Mesenchymal stem cell (in vitro differentiated cells and primary cell): Measurements from ENCODE around the gene BMAL2. TPM values are rescaled to one million over a fixed set of nuclear protein-coding genes. Genes with fewer than 3 reads are reported as not detected.

Source experiments
- DNase-seq: peaks from one replicate; pipeline ENCODE4 v3.0.0-alpha.2; 2013
- H2AFZ ChIP-seq: one replicate; pipeline ENCODE4 v1.6.1; 2013; ENCODE audit warnings: low read depth, mild to moderate bottlenecking, control low read depth, inconsistent platforms, low read length, moderate library complexity
- H2AK5ac ChIP-seq: 2 replicates; pipeline ENCODE4 v1.6.1; 2013; ENCODE audit warnings: low read length, moderate library complexity, mild to moderate bottlenecking, inconsistent platforms; ENCODE audit not compliant: severe bottlenecking
- H2BK120ac ChIP-seq: one replicate; pipeline ENCODE4 v1.6.1; 2013; ENCODE audit warnings: low read depth, mild to moderate bottlenecking, inconsistent platforms, low read length, moderate library complexity
- H2BK12ac ChIP-seq, 2 experiments: one replicate each; pipeline ENCODE4 v1.6.1; 2013; ENCODE audit warnings: inconsistent platforms in 2 of 2, low read length in 2 of 2, mild to moderate bottlenecking in 2 of 2, moderate library complexity in 2 of 2, control low read depth in 1 of 2
- H2BK15ac ChIP-seq: one replicate; pipeline ENCODE4 v1.6.1; 2013; ENCODE audit warnings: mild to moderate bottlenecking, low read depth, inconsistent platforms; ENCODE audit not compliant: poor library complexity, severe bottlenecking
- H2BK5ac ChIP-seq: 2 replicates; pipeline ENCODE4 v1.6.1; 2013; ENCODE audit warnings: low read depth, mild to moderate bottlenecking, low read length, control low read depth, inconsistent platforms; ENCODE audit not compliant: poor library complexity, severe bottlenecking
- H3K14ac ChIP-seq, 2 experiments: one replicate each; pipeline ENCODE4 v1.6.1; 2013; ENCODE audit warnings: inconsistent platforms in 2 of 2, low read length in 2 of 2, control low read depth in 1 of 2, mild to moderate bottlenecking in 1 of 2, moderate library complexity in 1 of 2
- H3K18ac ChIP-seq, 2 experiments: one replicate each; pipeline ENCODE4 v1.6.1; 2013; ENCODE audit warnings: inconsistent platforms in 2 of 2, low read length in 2 of 2, control low read depth in 1 of 2, low read depth in 1 of 2, mild to moderate bottlenecking in 1 of 2
- H3K23ac ChIP-seq, 2 experiments: one replicate each; pipeline ENCODE4 v1.6.1; 2013; ENCODE audit warnings: inconsistent platforms in 2 of 2, low read length in 2 of 2, mild to moderate bottlenecking in 2 of 2, moderate library complexity in 2 of 2, control low read depth in 1 of 2
- H3K27ac ChIP-seq: 2 replicates; pipeline ENCODE4 v1.5.1; 2013; ENCODE audit warnings: mild to moderate bottlenecking, moderate library complexity, low read length, control low read depth, inconsistent platforms; ENCODE audit not compliant: poor library complexity, severe bottlenecking
- H3K27me3 ChIP-seq, 2 experiments: 2 replicates each; pipeline versions ENCODE4 v1.6.1 to v1.7.0; 2013; ENCODE audit warnings: low read length in 2 of 2, mild to moderate bottlenecking in 2 of 2, moderate library complexity in 2 of 2, control low read depth in 1 of 2, inconsistent platforms in 1 of 2; ENCODE audit not compliant: control insufficient read depth in 1 of 2, insufficient read depth in 1 of 2
- H3K36me3 ChIP-seq, 2 experiments: 2 replicates each; pipeline versions ENCODE4 v1.6.1 to v1.7.0; 2013; ENCODE audit warnings: low read length in 2 of 2, control low read depth in 1 of 2, inconsistent platforms in 1 of 2, low read depth in 1 of 2, mild to moderate bottlenecking in 1 of 2; ENCODE audit not compliant: insufficient read depth in 2 of 2, control insufficient read depth in 1 of 2
- H3K4ac ChIP-seq, 2 experiments: one replicate each; pipeline ENCODE4 v1.6.1; 2013; ENCODE audit warnings: inconsistent platforms in 2 of 2, low read length in 2 of 2, mild to moderate bottlenecking in 2 of 2, moderate library complexity in 2 of 2, control low read depth in 1 of 2, low read depth in 1 of 2
- H3K4me1 ChIP-seq: 2 replicates; pipeline ENCODE4 v1.6.1; 2013; ENCODE audit warnings: low read depth, low read length, control low read depth; ENCODE audit not compliant: control insufficient read depth, insufficient read depth
- H3K4me2 ChIP-seq: 2 replicates; pipeline ENCODE4 v1.6.1; 2013; ENCODE audit warnings: low read length, mild to moderate bottlenecking, inconsistent platforms; ENCODE audit not compliant: poor library complexity, severe bottlenecking
- H3K4me3 ChIP-seq, 2 experiments: 2 replicates each; pipeline versions ENCODE4 v1.5.1 to v1.7.0; 2013; ENCODE audit warnings: low read length in 2 of 2, mild to moderate bottlenecking in 2 of 2, control low read depth in 1 of 2, low read depth in 1 of 2; ENCODE audit not compliant: insufficient read depth in 1 of 2
- H3K79me1 ChIP-seq: replicated peaks from 2 replicates; pipeline ENCODE4 v1.6.1; 2013; ENCODE audit warnings: mild to moderate bottlenecking, control low read depth, low read length, inconsistent platforms; ENCODE audit not compliant: poor library complexity, severe bottlenecking
- H3K9ac ChIP-seq: 2 replicates; pipeline ENCODE4 v1.7.0; 2013; ENCODE audit warnings: mild to moderate bottlenecking, low read length, moderate library complexity
- H3K9me3 ChIP-seq: 2 replicates; pipeline ENCODE4 v1.7.0; 2013; ENCODE audit warnings: mild to moderate bottlenecking, low read length; ENCODE audit not compliant: control insufficient read depth
- H4K8ac ChIP-seq: one replicate; pipeline ENCODE4 v1.6.1; 2013; ENCODE audit warnings: inconsistent platforms, mild to moderate bottlenecking, low read length, moderate library complexity
- H4K91ac ChIP-seq: one replicate; pipeline ENCODE4 v1.6.1; 2013; ENCODE audit warnings: mild to moderate bottlenecking, low read length, inconsistent platforms
- WGBS: methylation state at CpG from one replicate; pipeline ENCODE4 v1.1.7; 2013; ENCODE audit warnings: mixed read lengths; 5-methylcytosine and 5-hydroxymethylcytosine counted together
- polyA plus RNA-seq, 2 experiments: library from polyadenylated mRNA; stranded (reverse); fragments of 200-250 nt; gene quantifications; one replicate each; pipeline ENCODE4 v1.2.3, GENCODE V29; 2013

Gene BMAL2, protein sequence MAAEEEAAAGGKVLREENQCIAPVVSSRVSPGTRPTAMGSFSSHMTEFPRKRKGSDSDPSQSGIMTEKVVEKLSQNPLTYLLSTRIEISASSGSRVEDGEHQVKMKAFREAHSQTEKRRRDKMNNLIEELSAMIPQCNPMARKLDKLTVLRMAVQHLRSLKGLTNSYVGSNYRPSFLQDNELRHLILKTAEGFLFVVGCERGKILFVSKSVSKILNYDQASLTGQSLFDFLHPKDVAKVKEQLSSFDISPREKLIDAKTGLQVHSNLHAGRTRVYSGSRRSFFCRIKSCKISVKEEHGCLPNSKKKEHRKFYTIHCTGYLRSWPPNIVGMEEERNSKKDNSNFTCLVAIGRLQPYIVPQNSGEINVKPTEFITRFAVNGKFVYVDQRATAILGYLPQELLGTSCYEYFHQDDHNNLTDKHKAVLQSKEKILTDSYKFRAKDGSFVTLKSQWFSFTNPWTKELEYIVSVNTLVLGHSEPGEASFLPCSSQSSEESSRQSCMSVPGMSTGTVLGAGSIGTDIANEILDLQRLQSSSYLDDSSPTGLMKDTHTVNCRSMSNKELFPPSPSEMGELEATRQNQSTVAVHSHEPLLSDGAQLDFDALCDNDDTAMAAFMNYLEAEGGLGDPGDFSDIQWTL
- polyA plus RNA-seq (2013, experiment 1 of 2), result 4.1 TPM
- 4.6 TPM for polyA plus RNA-seq (2013, experiment 2 of 2)

DNA sequence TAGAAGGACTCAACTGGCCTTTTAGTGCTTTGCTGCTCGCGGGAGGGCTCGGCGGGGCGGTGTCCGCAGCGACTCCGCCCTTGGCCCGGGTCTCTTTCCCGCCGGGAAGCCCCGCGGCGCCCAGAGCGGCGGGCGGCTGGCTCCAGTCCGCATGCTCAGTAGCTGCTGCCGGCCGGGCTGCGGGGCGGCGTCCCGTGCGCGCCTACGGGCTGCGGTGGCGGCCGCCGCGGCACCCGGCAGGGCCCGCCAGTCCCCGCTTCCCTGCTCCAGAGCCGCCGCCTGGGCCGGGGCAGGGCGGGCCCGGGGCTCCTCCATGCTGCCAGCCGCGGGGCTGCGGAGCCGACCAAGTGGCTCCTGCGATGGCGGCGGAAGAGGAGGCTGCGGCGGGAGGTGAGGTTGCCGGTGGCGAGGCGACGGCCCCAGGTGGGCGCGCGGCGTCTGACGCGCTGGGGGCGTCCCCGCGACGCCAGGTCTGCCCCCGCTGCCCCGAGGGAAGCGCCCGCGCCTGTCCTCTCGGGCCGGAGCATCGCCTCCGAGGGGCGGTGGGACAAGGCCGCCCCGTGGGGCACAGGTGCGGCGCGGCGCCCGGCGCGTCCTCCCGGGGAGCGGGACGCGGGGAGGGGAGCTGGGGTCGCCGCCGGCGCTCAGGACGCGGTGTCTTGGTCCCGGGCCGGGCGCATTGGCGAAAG, at the start of gene BMAL2:
BMAL2 (plus strand) TSS at position 123 of the 689 bp plus-strand sequence; CDS start at position 360, 237 bp downstream.
- Histone ChIP-seq H4K91ac (peak within 1 kb of the TSS; percentile 62), H4K8ac (peak within 1 kb of the TSS; percentile 84), H3K18ac (peak within 1 kb of the TSS; percentile 71 to 87), H3K4me1 (peaks cover 14% of the 10 kb centered on the region), H2BK5ac (no peak within 1 kb of the TSS), H2BK12ac (peak within 1 kb of the TSS; percentile 59 to 80), H3K9me3 (no peaks in the 10 kb centered on the region), H3K4ac (peak within 1 kb of the TSS in 1 of 2 experiments; percentile 67), H3K4me3 (peak within 1 kb of the TSS; percentile 81 to 84), H2BK15ac (peak within 1 kb of the TSS; percentile 79), H3K79me1 (peaks cover 3% of the 10 kb centered on the region), H3K23ac (peak within 1 kb of the TSS; percentile 51 to 63), H3K27ac (no peak within 1 kb of the TSS), H2AK5ac (no peak within 1 kb of the TSS), H3K14ac (peak within 1 kb of the TSS in 1 of 2 experiments; percentile 89), H3K9ac (peak within 1 kb of the TSS; percentile 76), H3K27me3 (no peaks in the 10 kb centered on the region), H3K4me2 (peak within 1 kb of the TSS; percentile 96), H3K36me3 (peaks cover 0 to under 1% of the 10 kb centered on the region in 2 experiments), H2AFZ (peak within 1 kb of the TSS; percentile 82), H2BK120ac (peak within 1 kb of the TSS; percentile 42)
- DNase-seq, result peak; percentile 54
- under 1% methylated on average over 78 of the region's 96 CpGs for WGBS

DNA sequence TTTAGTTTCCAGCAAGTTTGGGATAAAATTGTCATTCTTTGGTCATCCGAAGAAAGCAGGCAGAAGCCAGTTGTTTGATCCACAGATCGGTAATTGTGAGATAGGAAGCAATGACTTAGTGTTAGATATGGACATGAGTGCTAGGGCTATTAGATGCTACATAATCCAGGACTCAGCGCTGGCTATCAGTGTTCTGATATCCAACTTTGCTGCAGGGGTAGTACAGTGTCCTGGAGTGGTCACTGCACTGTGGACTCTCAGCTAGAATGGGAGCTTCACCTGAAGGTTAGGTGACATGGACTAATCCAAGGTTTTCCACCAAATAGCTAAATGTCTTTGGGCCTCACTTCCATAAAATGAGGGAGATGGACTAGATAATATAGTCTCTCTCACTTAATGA, 48.6 kb upstream of the BMAL2 start:
- H3K27ac ChIP-seq, result no peak overlapping the region
- H3K9me3 ChIP-seq, result no peaks in the 10 kb centered on the region
- H3K18ac ChIP-seq, result peak overlapping the region in 1 of 2 experiments; percentile 33
- peaks cover 10% of the 10 kb centered on the region for H3K79me1 ChIP-seq
- peak overlapping the region in 1 of 2 experiments; percentile 11 for H3K14ac ChIP-seq
- peaks cover 0 to 4% of the 10 kb centered on the region in 2 experiments for H3K36me3 ChIP-seq
- H3K9ac ChIP-seq, result no peak overlapping the region
- H2BK12ac ChIP-seq, result peak overlapping the region; percentile 79 to 84
- H3K4me2 ChIP-seq, result no peak overlapping the region
- 96% methylated on average over 3 of the region's 3 CpGs for WGBS
- H3K4me1 ChIP-seq, result no peaks in the 10 kb centered on the region
- H2BK120ac ChIP-seq, result no peak overlapping the region
- H4K91ac ChIP-seq, result peak overlapping the region; percentile 61
- H2AK5ac ChIP-seq, result no peak overlapping the region
- DNase-seq, result no peak
- H3K23ac ChIP-seq, result no peak overlapping the region
- H3K4ac ChIP-seq, result peak overlapping the region in 1 of 2 experiments; percentile 75
- no peak overlapping the region for H2BK5ac ChIP-seq
- no peak overlapping the region for H2AFZ ChIP-seq
- H3K4me3 ChIP-seq, result no peak overlapping the region
- H4K8ac ChIP-seq, result no peak overlapping the region
- H2BK15ac ChIP-seq, result no peak overlapping the region
- no peaks in the 10 kb centered on the region for H3K27me3 ChIP-seq

DNA sequence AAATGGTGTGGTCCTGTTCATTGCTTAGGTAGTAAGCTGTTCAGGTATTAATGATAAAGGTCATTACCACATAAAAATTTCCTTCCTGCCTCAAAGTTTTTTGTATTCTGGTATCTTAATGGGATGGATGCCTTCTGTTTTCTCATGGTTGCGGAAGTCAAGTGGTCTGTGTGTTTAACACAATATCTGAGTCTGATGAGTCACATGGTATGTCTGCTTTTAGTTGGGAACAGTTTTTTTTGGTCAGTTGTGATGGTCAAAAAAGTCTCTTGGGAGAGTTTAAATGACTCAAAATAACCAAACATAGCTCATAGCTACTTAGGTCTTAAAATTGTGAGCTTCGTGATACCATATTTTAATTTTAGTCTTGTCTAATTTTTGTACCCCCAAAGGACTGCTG, 47.9 kb upstream of the BMAL2 start:
- Histone ChIP-seq H3K4me2 (no peak overlapping the region), H3K23ac (no peak overlapping the region)
- 0% methylated on average over 1 of the region's 2 CpGs for WGBS

More for the DNA sequence above, 47.9 kb upstream of the BMAL2 start:
- no peak overlapping the region for H4K8ac ChIP-seq
- H2BK15ac ChIP-seq, result no peak overlapping the region
- no peaks in the 10 kb centered on the region for H3K4me1 ChIP-seq
- no peak overlapping the region for H2BK12ac ChIP-seq
- no peak overlapping the region for H3K14ac ChIP-seq
- no peak overlapping the region for H3K4ac ChIP-seq
- no peak overlapping the region for H3K18ac ChIP-seq
- H2AFZ ChIP-seq, result no peak overlapping the region
- DNase-seq, result peak; percentile 91
- H3K9ac ChIP-seq, result peak overlapping the region; percentile 80
- H3K36me3 ChIP-seq, result peaks cover 0 to 4% of the 10 kb centered on the region in 2 experiments
- no peak overlapping the region for H2AK5ac ChIP-seq
- no peak overlapping the region for H2BK5ac ChIP-seq
- H3K4me3 ChIP-seq, result no peak overlapping the region
- H3K9me3 ChIP-seq, result no peaks in the 10 kb centered on the region
- H3K27me3 ChIP-seq, result no peaks in the 10 kb centered on the region
- H2BK120ac ChIP-seq, result no peak overlapping the region
- no peak overlapping the region for H3K27ac ChIP-seq
- no peak overlapping the region for H4K91ac ChIP-seq
- H3K79me1 ChIP-seq, result peaks cover 10% of the 10 kb centered on the region
